ENCODE results near the gene HERC2.

DNA sequence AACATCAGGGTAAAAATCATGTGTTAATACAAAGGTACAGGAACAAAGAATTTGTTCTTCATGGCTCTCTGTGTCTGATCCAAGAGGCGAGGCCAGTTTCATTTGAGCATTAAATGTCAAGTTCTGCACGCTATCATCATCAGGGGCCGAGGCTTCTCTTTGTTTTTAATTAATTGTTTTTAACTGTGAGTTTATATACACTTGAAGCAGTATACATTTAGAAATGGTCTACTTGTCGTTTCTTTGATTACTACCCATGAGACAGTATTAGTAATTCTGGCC lies 201.7 kb downstream of the HERC2 start:
- TF ChIP-seq, protein P1, sequence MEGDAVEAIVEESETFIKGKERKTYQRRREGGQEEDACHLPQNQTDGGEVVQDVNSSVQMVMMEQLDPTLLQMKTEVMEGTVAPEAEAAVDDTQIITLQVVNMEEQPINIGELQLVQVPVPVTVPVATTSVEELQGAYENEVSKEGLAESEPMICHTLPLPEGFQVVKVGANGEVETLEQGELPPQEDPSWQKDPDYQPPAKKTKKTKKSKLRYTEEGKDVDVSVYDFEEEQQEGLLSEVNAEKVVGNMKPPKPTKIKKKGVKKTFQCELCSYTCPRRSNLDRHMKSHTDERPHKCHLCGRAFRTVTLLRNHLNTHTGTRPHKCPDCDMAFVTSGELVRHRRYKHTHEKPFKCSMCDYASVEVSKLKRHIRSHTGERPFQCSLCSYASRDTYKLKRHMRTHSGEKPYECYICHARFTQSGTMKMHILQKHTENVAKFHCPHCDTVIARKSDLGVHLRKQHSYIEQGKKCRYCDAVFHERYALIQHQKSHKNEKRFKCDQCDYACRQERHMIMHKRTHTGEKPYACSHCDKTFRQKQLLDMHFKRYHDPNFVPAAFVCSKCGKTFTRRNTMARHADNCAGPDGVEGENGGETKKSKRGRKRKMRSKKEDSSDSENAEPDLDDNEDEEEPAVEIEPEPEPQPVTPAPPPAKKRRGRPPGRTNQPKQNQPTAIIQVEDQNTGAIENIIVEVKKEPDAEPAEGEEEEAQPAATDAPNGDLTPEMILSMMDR (IDR thresholded peaks at IDR 0.05; ENCODE audit: low read length): no peak
- TF ChIP-seq EZH2 (IDR thresholded peaks at IDR 0.05; ENCODE audit: borderline replicate concordance, low read length): no peak

Data from OCI-LY1 (cell line).